Esophagus squamous epithelium (tissue), 5 donors: ENCODE measurements around the gene NOS1. TPM values are rescaled to one million over a fixed set of nuclear protein-coding genes. Genes with fewer than 3 reads are reported as not detected.

Source experiments
- DNase-seq: peaks from one replicate; lab custom pipeline; 2025; lab: John Stamatoyannopoulos, UW
- H3K27ac ChIP-seq, 4 donors: fragments of 200-600 bp; sonication (generic); one replicate each; pipeline ENCODE4 v1.5.1; 2016 to 2019; ENCODE audit warnings: mild to moderate bottlenecking in 1 of 4
- H3K27me3 ChIP-seq, 4 donors: fragments of 200-600 bp; sonication (generic); 1 replicate in 3 of 4; 2 replicates in 1 of 4; pipeline versions ENCODE4 v1.5.1 to v1.6.0; 2017 to 2021; ENCODE audit warnings: antibody characterized with exemption in 1 of 4
- H3K36me3 ChIP-seq, 3 donors: fragments of 200-600 bp; sonication (generic); one replicate each; pipeline ENCODE4 v1.5.1; 2016 to 2019
- H3K4me1 ChIP-seq, 3 donors: fragments of 200-600 bp; sonication (generic); one replicate each; pipeline ENCODE4 v1.5.1; 2017 to 2019
- H3K4me3 ChIP-seq, 4 donors: fragments of 200-600 bp; sonication (generic); 1 replicate in 3 of 4; 2 replicates in 1 of 4; pipeline ENCODE4 v1.5.1; 2016 to 2019; ENCODE audit warnings: mild to moderate bottlenecking in 2 of 4, moderate library complexity in 1 of 4
- H3K9me3 ChIP-seq, 3 donors: fragments of 200-600 bp; sonication (generic); one replicate each; pipeline ENCODE4 v1.5.1; 2016 to 2019
- POLR2A ChIP-seq, 4 donors: fragments of 450-650 bp; IDR thresholded peaks; one replicate each; pipeline ENCODE4 v1.6.1; 2017; ENCODE audit warnings: antibody characterized with exemption in 4 of 4, mild to moderate bottlenecking in 4 of 4, moderate library complexity in 3 of 4
- WGBS, 2 donors: methylation state at CpG; one replicate each; pipeline ENCODE4 v1.1.5; 2018; 5-methylcytosine and 5-hydroxymethylcytosine counted together
- intact Hi-C: fragments of 100-400 bp; cut with DNase I; formaldehyde crosslinking; loops from one replicate; pipeline ENCODE4 v1.15.0; 2022
- total RNA-seq, 4 donors: library from RNA; depleted of rRNA; stranded (reverse); fragments of >200 nt; gene quantifications; one replicate each; pipeline ENCODE4 v1.1.0, GENCODE V29; 2016
- TF ChIP-seq, protein P1 (sequence below), 6 experiments: fragments of 450-650 bp in 4 of 6; fragments of 200-600 bp in 2 of 6; sonication (generic) in 2 of 6; IDR thresholded peaks; one replicate each; pipeline ENCODE4 v1.5.1; 2016 to 2019; ENCODE audit warnings: antibody characterized with exemption in 6 of 6, mild to moderate bottlenecking in 4 of 6, moderate library complexity in 4 of 6
- donor health status: DM: yes; HTN: yes; CAD: no.

The NOS1 gene
- total RNA-seq, 4 donors from 2014 or later: 0.49 to 1.9 (median 1.5) TPM

GRCh38 chr12:117365049-117365616, 3.7 kb upstream of the NOS1 start:
- H3K27ac ChIP-seq: no peak overlapping the region
- intact Hi-C loops: loop anchor here (5.0 kb wide), 3 partner anchors 128 to 472 kb away; no protein-coding TSS in a partner anchor
- peaks cover 5 to 14% (median 6%) of the 10 kb centered on the region in 3 donors for H3K4me1 ChIP-seq
- DNase-seq: no peak
- no peaks in the 10 kb centered on the region for H3K9me3 ChIP-seq
- peaks cover 0 to 73% (median 9%) of the 10 kb centered on the region in 4 donors for H3K27me3 ChIP-seq
- 48 to 53% methylated on average over 7 to 8 of the region's 9 CpGs for WGBS, 2 donors
- no peaks in the 10 kb centered on the region for H3K36me3 ChIP-seq
- H3K4me3 ChIP-seq: no peak overlapping the region
- TF ChIP-seq, protein P1, sequence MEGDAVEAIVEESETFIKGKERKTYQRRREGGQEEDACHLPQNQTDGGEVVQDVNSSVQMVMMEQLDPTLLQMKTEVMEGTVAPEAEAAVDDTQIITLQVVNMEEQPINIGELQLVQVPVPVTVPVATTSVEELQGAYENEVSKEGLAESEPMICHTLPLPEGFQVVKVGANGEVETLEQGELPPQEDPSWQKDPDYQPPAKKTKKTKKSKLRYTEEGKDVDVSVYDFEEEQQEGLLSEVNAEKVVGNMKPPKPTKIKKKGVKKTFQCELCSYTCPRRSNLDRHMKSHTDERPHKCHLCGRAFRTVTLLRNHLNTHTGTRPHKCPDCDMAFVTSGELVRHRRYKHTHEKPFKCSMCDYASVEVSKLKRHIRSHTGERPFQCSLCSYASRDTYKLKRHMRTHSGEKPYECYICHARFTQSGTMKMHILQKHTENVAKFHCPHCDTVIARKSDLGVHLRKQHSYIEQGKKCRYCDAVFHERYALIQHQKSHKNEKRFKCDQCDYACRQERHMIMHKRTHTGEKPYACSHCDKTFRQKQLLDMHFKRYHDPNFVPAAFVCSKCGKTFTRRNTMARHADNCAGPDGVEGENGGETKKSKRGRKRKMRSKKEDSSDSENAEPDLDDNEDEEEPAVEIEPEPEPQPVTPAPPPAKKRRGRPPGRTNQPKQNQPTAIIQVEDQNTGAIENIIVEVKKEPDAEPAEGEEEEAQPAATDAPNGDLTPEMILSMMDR (IDR thresholded peaks at IDR 0.05): no peak
- TF ChIP-seq POLR2A (IDR thresholded peaks at IDR 0.05): no peak

DNA sequence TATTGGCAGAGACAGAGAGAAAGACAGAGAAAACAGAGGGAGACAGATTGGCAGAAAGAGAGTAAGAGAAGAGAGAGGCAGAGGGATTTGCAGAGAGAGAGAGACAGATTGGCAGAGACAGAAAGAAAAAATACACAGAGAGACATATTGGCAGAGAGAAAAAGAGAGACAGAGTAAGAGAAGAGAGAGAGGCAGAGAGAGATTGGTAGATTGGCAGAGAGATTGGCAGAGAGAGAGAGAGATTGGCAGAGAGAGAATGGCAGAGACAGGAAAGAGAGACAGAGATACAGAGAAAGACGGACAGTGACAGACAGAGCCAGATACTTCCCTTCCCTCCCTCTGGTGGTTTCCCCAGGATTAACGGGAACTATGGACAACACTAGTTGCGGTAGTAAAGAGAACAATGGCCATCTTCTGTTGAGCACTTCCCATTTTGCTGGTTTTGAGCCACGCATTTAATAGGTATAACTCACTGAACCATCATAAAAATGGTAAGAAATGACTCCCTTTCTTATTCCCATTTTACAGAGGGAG, 2.6 kb upstream of the NOS1 start:
- Histone ChIP-seq H3K9me3 (no peaks in the 10 kb centered on the region), H3K36me3 (no peaks in the 10 kb centered on the region), H3K4me3 (no peak overlapping the region), H3K27ac (no peak overlapping the region), H3K4me1 (peaks cover 5 to 16% (median 6%) of the 10 kb centered on the region in 3 donors), H3K27me3 (peaks cover 0 to 84% (median 10%) of the 10 kb centered on the region in 4 donors)
- TF ChIP-seq POLR2A (IDR thresholded peaks at IDR 0.05): no peak
- TF ChIP-seq, protein P1 (IDR thresholded peaks at IDR 0.05): no peak
- no peak for DNase-seq
- intact Hi-C loops: no loop called here
- WGBS, 2 donors: 21 to 32% methylated on average over 4 of the region's 4 CpGs

GRCh38 chr12:117363056-117363662, 1.7 kb upstream of the NOS1 start:
- Histone ChIP-seq H3K9me3 (no peaks in the 10 kb centered on the region), H3K27me3 (peaks cover 0 to 92% (median 10%) of the 10 kb centered on the region in 4 donors), H3K4me3 (no peak overlapping the region), H3K4me1 (peaks cover 5 to 16% (median 6%) of the 10 kb centered on the region in 3 donors), H3K27ac (no peak overlapping the region), H3K36me3 (no peaks in the 10 kb centered on the region)
- TF ChIP-seq, protein P1 (IDR thresholded peaks at IDR 0.05): no peak
- TF ChIP-seq POLR2A (IDR thresholded peaks at IDR 0.05): no peak
- intact Hi-C loops: no loop called here
- no peak for DNase-seq
- WGBS, 2 donors: 53 to 56% methylated on average over 9 of the region's 10 CpGs

DNA sequence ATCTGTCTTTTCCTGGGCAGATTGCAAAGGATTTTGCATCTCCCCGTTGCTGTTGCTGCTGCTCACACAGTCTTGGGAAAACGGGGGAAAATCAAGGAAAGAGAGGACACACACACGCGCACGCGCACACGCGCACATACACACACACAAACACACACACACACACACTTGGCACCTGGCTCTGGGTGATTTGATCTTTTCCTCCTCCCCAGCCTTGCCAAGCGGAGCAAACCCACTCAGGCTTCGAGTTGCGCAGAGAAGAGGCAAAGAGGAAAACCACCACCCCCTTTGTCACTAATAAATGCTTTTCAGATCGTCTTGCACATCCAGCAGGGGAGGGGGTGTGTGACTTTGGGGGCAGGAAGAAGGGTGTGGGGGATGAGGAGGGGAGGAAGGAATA, 965 bp upstream of the NOS1 start:
- Histone ChIP-seq H3K4me3 (no peak overlapping the region), H3K9me3 (no peaks in the 10 kb centered on the region), H3K27me3 (peaks cover 0 to 99% (median 10%) of the 10 kb centered on the region in 4 donors), H3K4me1 (peaks cover 5 to 16% (median 6%) of the 10 kb centered on the region in 3 donors), H3K36me3 (no peaks in the 10 kb centered on the region), H3K27ac (no peak overlapping the region)
- no peak for TF ChIP-seq POLR2A (IDR thresholded peaks at IDR 0.05)
- TF ChIP-seq, protein P1 (IDR thresholded peaks at IDR 0.05): no peak
- WGBS, 2 donors: 84 to 95% methylated on average over 12 of the region's 12 CpGs
- intact Hi-C loops: no loop called here
- DNase-seq: no peak

GRCh38 chr12:117361905-117362304, 479 bp upstream of the NOS1 start:
- Histone ChIP-seq H3K27ac (no peak overlapping the region), H3K9me3 (no peaks in the 10 kb centered on the region), H3K4me1 (peaks cover 5 to 16% (median 6%) of the 10 kb centered on the region in 3 donors), H3K27me3 (peaks cover 0 to 100% (median 10%) of the 10 kb centered on the region in 4 donors), H3K36me3 (no peaks in the 10 kb centered on the region), H3K4me3 (no peak overlapping the region)
- WGBS, 2 donors: 40 to 100% methylated on average over 1 of the region's 4 CpGs
- no peak for DNase-seq
- intact Hi-C loops: no loop called here
- TF ChIP-seq POLR2A (IDR thresholded peaks at IDR 0.05): no peak
- TF ChIP-seq, protein P1 (IDR thresholded peaks at IDR 0.05): no peak
